ENCODE data around the gene UST.

The UST gene

DNA sequence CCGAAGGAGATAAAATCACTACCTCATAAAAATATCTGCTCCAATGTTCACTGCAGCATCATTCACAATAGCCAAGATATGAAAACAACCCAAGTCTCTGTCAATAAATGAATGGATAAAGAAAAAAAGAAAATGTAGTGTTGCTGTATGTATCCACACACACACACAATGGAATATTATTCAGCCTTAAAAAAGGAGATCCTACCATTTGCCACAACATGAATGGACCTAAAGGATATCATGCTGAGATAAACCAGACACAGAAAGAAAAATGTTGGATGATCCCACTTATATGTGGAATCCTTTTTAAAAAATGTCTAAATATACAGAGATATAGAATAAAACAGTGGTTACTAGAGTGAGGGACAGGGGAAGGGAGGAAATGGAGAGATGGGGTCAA lies 378.5 kb downstream of the UST start:
- DNase-seq (ENCODE audit: low spot score): no peak
